ENCODE measurements around the gene TRIP13.

DNA sequence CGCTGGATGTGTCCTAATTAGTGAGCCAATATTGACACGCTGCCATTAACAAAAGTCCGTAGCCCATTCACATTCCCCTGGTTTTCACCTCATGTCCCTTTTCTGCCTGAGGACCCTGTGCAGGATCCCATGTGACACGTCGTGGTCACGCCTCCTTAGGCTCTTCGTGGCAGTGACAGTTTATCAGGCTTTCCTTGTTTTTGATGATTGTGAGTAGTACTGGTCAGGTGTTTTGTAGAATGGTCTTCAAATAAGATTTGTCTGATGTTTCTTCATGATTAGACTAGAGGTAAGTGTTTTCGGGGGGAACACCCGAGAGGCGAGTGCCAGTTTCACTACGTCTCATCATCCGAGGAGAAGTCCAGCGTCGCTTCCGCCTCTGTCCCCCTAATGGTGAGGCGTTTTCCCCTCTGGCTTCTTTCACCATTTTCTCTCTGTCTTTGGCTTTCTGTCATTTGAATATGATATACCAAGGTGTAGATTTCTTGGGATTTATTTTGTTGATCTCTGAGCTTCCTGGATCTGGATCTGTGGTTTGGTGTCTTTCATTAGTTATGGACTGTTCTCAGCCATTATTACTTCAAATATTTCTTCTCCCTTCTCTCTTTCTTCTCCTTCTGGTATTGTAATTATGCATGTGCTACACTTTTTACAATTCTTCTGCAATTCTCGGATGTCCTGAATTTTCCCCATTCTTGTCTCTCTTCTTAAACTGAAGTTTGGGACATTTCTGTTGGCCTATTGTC, 57.3 kb downstream of the TRIP13 start:
- TF ChIP-seq MYNN (IDR thresholded peaks at IDR 0.05) (no peak), MYNN (CRISPR knock-in tag; IDR thresholded peaks at IDR 0.05) (no peak), ZNF41 (CRISPR knock-in tag; conservative IDR thresholded peaks at IDR 0.05) (no peak), KAT8 (IDR thresholded peaks at IDR 0.05; ENCODE audit: low read depth) (no peak)
- TF ChIP-seq, protein P1, sequence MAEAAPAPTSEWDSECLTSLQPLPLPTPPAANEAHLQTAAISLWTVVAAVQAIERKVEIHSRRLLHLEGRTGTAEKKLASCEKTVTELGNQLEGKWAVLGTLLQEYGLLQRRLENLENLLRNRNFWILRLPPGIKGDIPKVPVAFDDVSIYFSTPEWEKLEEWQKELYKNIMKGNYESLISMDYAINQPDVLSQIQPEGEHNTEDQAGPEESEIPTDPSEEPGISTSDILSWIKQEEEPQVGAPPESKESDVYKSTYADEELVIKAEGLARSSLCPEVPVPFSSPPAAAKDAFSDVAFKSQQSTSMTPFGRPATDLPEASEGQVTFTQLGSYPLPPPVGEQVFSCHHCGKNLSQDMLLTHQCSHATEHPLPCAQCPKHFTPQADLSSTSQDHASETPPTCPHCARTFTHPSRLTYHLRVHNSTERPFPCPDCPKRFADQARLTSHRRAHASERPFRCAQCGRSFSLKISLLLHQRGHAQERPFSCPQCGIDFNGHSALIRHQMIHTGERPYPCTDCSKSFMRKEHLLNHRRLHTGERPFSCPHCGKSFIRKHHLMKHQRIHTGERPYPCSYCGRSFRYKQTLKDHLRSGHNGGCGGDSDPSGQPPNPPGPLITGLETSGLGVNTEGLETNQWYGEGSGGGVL (CRISPR knock-in tag; IDR thresholded peaks at IDR 0.05), result no peak

Data from K562 (cell line).